H1 (cell line): ENCODE results near the gene CADPS. TPM values are rescaled to one million over a fixed set of nuclear protein-coding genes. Genes with fewer than 3 reads are reported as not detected.

Source experiments
- CTCF ChIA-PET: fragments of 300-600 bp; sonication (Branson Sonifier 250); formaldehyde crosslinking; loops from one replicate; lab custom pipeline; 2021; ENCODE audit not compliant: partially characterized antibody; lab: Charles Lee
- POLR2A ChIA-PET: fragments of 300-600 bp; sonication (Branson Sonifier 250); formaldehyde crosslinking; loops from one replicate; lab custom pipeline; 2021; ENCODE audit warnings: inconsistent platforms; ENCODE audit not compliant: partially characterized antibody; lab: Charles Lee
- DNase-seq, 2 experiments: peaks; one replicate each; pipeline versions ENCODE4 v3.0.0 to v3.0.0-alpha.2; 2010 to 2022; ENCODE audit warnings: low spot score in 2 of 2, low read depth in 1 of 2, mixed read lengths in 1 of 2
- FAIRE-seq: peaks from 2 replicates; lab custom pipeline; 2011; peaks lifted over from hg19 to GRCh38; lab: Jason Lieb, UNC
- H2AFZ ChIP-seq: 2 replicates; pipeline ENCODE4 v1.8.1; 2012; ENCODE audit warnings: low read length, inconsistent platforms
- H2AK5ac ChIP-seq: 2 replicates; pipeline ENCODE4 v1.6.1; 2013; ENCODE audit warnings: low read depth, low read length
- H2BK120ac ChIP-seq: replicated peaks from 2 replicates; pipeline ENCODE3; 2013; ENCODE audit warnings: low read depth, low read length, inconsistent platforms
- H2BK12ac ChIP-seq: 2 replicates; pipeline ENCODE4 v1.6.1; 2013; ENCODE audit warnings: low read depth, low read length
- H2BK15ac ChIP-seq: 2 replicates; pipeline ENCODE4 v1.6.1; 2013; ENCODE audit warnings: low read length
- H2BK20ac ChIP-seq: 2 replicates; pipeline ENCODE4 v1.6.1; 2013; ENCODE audit warnings: low read length
- H2BK5ac ChIP-seq: 2 replicates; pipeline ENCODE4 v1.6.1; 2013; ENCODE audit warnings: low read depth, low read length
- H3K14ac ChIP-seq: 2 replicates; pipeline ENCODE4 v1.6.1; 2013; ENCODE audit warnings: inconsistent platforms; ENCODE audit not compliant: insufficient read length
- H3K18ac ChIP-seq: 2 replicates; pipeline ENCODE4 v1.6.1; 2013; ENCODE audit warnings: low read length; ENCODE audit errors: extremely low read depth
- H3K23ac ChIP-seq: 2 replicates; pipeline ENCODE4 v1.6.1; 2013; ENCODE audit warnings: inconsistent platforms; ENCODE audit not compliant: insufficient read length
- H3K23me2 ChIP-seq: 2 replicates; pipeline ENCODE4 v1.6.1; 2013; ENCODE audit warnings: low read depth, low read length
- H3K27ac ChIP-seq: 2 replicates; pipeline ENCODE4 v1.6.1; 2011; ENCODE audit warnings: low read depth, low read length, inconsistent platforms
- H3K27me3 ChIP-seq, 4 experiments: replicated peaks in 1 of 4; 1 replicate in 1 of 4; 2 replicates in 3 of 4; pipeline versions ENCODE4 v1.6.1 to v1.8.1; 2011 to 2013; ENCODE audit warnings: low read length in 3 of 4, mild to moderate bottlenecking in 3 of 4, inconsistent platforms in 2 of 4, mixed read lengths in 2 of 4, moderate library complexity in 1 of 4; ENCODE audit not compliant: control insufficient read depth in 3 of 4, insufficient read depth in 3 of 4; ENCODE audit errors: extremely low read depth in 1 of 4
- H3K36me3 ChIP-seq, 4 experiments: 2 replicates each; pipeline versions ENCODE4 v1.6.1 to v1.8.1; 2011 to 2013; ENCODE audit warnings: mild to moderate bottlenecking in 4 of 4, low read length in 3 of 4, moderate library complexity in 2 of 4, control low read depth in 1 of 4, inconsistent platforms in 1 of 4; ENCODE audit not compliant: insufficient read depth in 4 of 4, control insufficient read depth in 2 of 4
- H3K4ac ChIP-seq: replicated peaks from 2 replicates; pipeline ENCODE3; 2013; ENCODE audit warnings: low read length, low read depth, mixed read lengths, inconsistent platforms; ENCODE audit not compliant: insufficient read length
- H3K4me1 ChIP-seq, 4 experiments: replicated peaks in 1 of 4; 1 replicate in 1 of 4; 2 replicates in 3 of 4; pipeline versions ENCODE4 v1.6.1 to v1.8.1; 2011 to 2013; ENCODE audit warnings: low read length in 3 of 4, inconsistent platforms in 2 of 4, mixed read lengths in 1 of 4; ENCODE audit not compliant: insufficient read depth in 4 of 4, control insufficient read depth in 3 of 4
- H3K4me2 ChIP-seq, 2 experiments: 2 replicates each; pipeline versions ENCODE4 v1.6.1 to v1.8.1; 2011 to 2013; ENCODE audit warnings: low read depth in 2 of 2, low read length in 2 of 2, control low read depth in 1 of 2, inconsistent platforms in 1 of 2, mild to moderate bottlenecking in 1 of 2; ENCODE audit not compliant: insufficient read depth in 1 of 2
- H3K4me3 ChIP-seq, 4 experiments: fragments of 200-600, 300-600 bp in 1 of 4; sonication (generic), shearing (Covaris generic), sonication (Bioruptor Twin) in 1 of 4; 2 replicates each; pipeline versions ENCODE4 v1.5.1 to v1.8.1; 2011 to 2016; ENCODE audit warnings: low read length in 4 of 4, low read depth in 3 of 4, control low read depth in 2 of 4, inconsistent platforms in 2 of 4, mild to moderate bottlenecking in 2 of 4, mixed read lengths in 1 of 4, moderate library complexity in 1 of 4; ENCODE audit not compliant: insufficient read depth in 2 of 4; ENCODE audit errors: extremely low read depth in 1 of 4
- H3K56ac ChIP-seq: replicated peaks from 2 replicates; pipeline ENCODE3; 2013; ENCODE audit warnings: low read depth, mild to moderate bottlenecking, mixed read lengths, low read length, inconsistent platforms; ENCODE audit not compliant: insufficient read length
- H3K79me1 ChIP-seq: 2 replicates; pipeline ENCODE4 v1.6.1; 2013; ENCODE audit warnings: low read depth, low read length, control low read depth
- H3K79me2 ChIP-seq, 2 experiments: 2 replicates each; pipeline versions ENCODE4 v1.6.1 to v1.8.1; 2012 to 2013; ENCODE audit warnings: low read length in 2 of 2, mild to moderate bottlenecking in 2 of 2, inconsistent platforms in 1 of 2; ENCODE audit not compliant: insufficient read depth in 2 of 2, control insufficient read depth in 1 of 2
- H3K9ac ChIP-seq, 4 experiments: replicated peaks in 1 of 4; 1 replicate in 1 of 4; 2 replicates in 3 of 4; pipeline versions ENCODE4 v1.6.1 to v1.8.1; 2011 to 2013; ENCODE audit warnings: low read depth in 3 of 4, low read length in 3 of 4, control low read depth in 2 of 4, mild to moderate bottlenecking in 2 of 4, moderate library complexity in 2 of 4, inconsistent platforms in 1 of 4; ENCODE audit errors: extremely low read depth in 1 of 4
- H3K9me3 ChIP-seq, 2 experiments: 2 replicates each; pipeline versions ENCODE4 v1.6.1 to v1.8.1; 2012 to 2013; ENCODE audit warnings: mild to moderate bottlenecking in 2 of 2, moderate library complexity in 2 of 2, control low read depth in 1 of 2, inconsistent platforms in 1 of 2, low read depth in 1 of 2, low read length in 1 of 2, mixed read lengths in 1 of 2; ENCODE audit not compliant: insufficient read depth in 2 of 2
- H4K20me1 ChIP-seq, 2 experiments: replicated peaks in 1 of 2; 2 replicates each; pipeline versions ENCODE3 to v1.8.1; 2011 to 2013; ENCODE audit warnings: inconsistent platforms in 2 of 2, low read length in 2 of 2, mild to moderate bottlenecking in 1 of 2; ENCODE audit not compliant: insufficient read depth in 2 of 2, control insufficient read depth in 1 of 2
- H4K5ac ChIP-seq: 2 replicates; pipeline ENCODE4 v1.6.1; 2013; ENCODE audit warnings: low read length, low read depth, mixed read lengths, inconsistent platforms; ENCODE audit not compliant: insufficient read length
- H4K8ac ChIP-seq: 2 replicates; pipeline ENCODE4 v1.8.0; 2013; ENCODE audit warnings: mild to moderate bottlenecking, moderate library complexity, low read length, inconsistent platforms; ENCODE audit not compliant: insufficient read depth; ENCODE audit errors: extremely low read depth
- H4K91ac ChIP-seq: replicated peaks from 2 replicates; pipeline ENCODE3; 2013; ENCODE audit warnings: low read length, mixed read lengths, inconsistent platforms; ENCODE audit not compliant: insufficient read length
- CTCF ChIP-seq, 3 experiments: IDR thresholded peaks; 1 replicate in 2 of 3; 2 replicates in 1 of 3; pipeline versions ENCODE4 v1.5.1 to v1.6.1; 2011; ENCODE audit warnings: low read length in 3 of 3, mild to moderate bottlenecking in 3 of 3, inconsistent platforms in 2 of 3, low read depth in 1 of 3, moderate library complexity in 1 of 3; ENCODE audit not compliant: insufficient read depth in 1 of 3; ENCODE audit errors: control extremely low read depth in 1 of 3
- EZH2 ChIP-seq: fragments of 200-600 bp; sonication (generic); IDR thresholded peaks from 2 replicates; pipeline ENCODE4 v1.7.1; 2012; ENCODE audit warnings: low read depth, mild to moderate bottlenecking, moderate library complexity, low read length, inconsistent platforms; ENCODE audit not compliant: severe bottlenecking
- RAD21 ChIP-seq, 2 experiments: IDR thresholded peaks in 1 of 2; conservative IDR thresholded peaks in 1 of 2; 2 replicates each; pipeline ENCODE4 v1.6.1; 2011; ENCODE audit warnings: low read depth in 2 of 2, low read length in 2 of 2, improper control_type of control experiment in 1 of 2, inconsistent platforms in 1 of 2, mild to moderate bottlenecking in 1 of 2, moderate library complexity in 1 of 2
- WGBS, 2 experiments: shearing (Covaris generic) in 1 of 2; methylation state at CpG; one replicate each; pipeline versions ENCODE4 v1.1.6 to v1.1.7; 2013 to 2015; ENCODE audit warnings: low lambda C conversion rate in 2 of 2, mixed read lengths in 2 of 2, inconsistent platforms in 1 of 2, low coverage in 1 of 2, missing lambda C conversion rate in 1 of 2; ENCODE audit not compliant: insufficient replicate concordance in 2 of 2, insufficient coverage in 1 of 2, insufficient read length in 1 of 2; ENCODE audit errors: extremely low coverage in 1 of 2, missing lambda C conversion rate in 1 of 2; 5-methylcytosine and 5-hydroxymethylcytosine counted together
- polyA plus RNA-seq, 7 experiments: library from polyadenylated mRNA; depleted of rRNA in 3 of 7; stranded (reverse) in 5 of 7; unstranded in 2 of 7; fragments of >200 nt in 5 of 7; fragments of 200-250 nt in 2 of 7; gene quantifications; 1 replicate in 5 of 7; 2 replicates in 1 of 7; 4 replicates in 1 of 7; pipeline versions ENCODE4 v1.2.1 to v1.2.3, GENCODE V29; 2011 to 2013; ENCODE audit warnings: missing spikeins in 2 of 7, mixed read lengths in 2 of 7
- total RNA-seq: library from RNA; stranded (reverse); fragmentation: NEBNext Ultra II Directional; extraction: Animal tissue kit (Norgen Biotek cat#: 25700); gene quantifications from 2 replicates; pipeline ENCODE4 v1.2.1, GENCODE V29; 2021

Gene CADPS
- total and polyA plus RNA-seq, 2 of the 8 experiments (the other 6 are each of a cell fraction or from before 2014, with no cell fraction given) = 7.1 to 10.2 TPM

GRCh38 chr3:62632510-62633294, 242.5 kb downstream of the CADPS start:
- WGBS, 2 experiments = 89% methylated on average over 11 of the region's 11 CpGs; no CpG with 5 or more reads in 1 of the 2 experiments
- CTCF ChIA-PET = interaction anchor here (0.5 to 3.3 kb wide), 5 partner anchors 10 to 658 kb away, joined by 3 to 14 read pairs (median 3); no protein-coding TSS in a partner anchor
- no peak overlapping the region for H2BK12ac ChIP-seq

More at GRCh38 chr3:62632510-62633294, 242.5 kb downstream of the CADPS start:
- Histone ChIP-seq H3K4me1 (peaks cover 0 to 3% (median 0%) of the 10 kb centered on the region in 4 experiments; a peak in 1 of 7 replicates), H3K14ac (no peak overlapping the region), H4K91ac (no peak overlapping the region), H3K27ac (no peak overlapping the region), H3K23me2 (no peaks in the 10 kb centered on the region; the same call in 1 of the 2 replicates), H2AFZ (no peak overlapping the region), H2BK20ac (no peak overlapping the region), H3K56ac (no peak overlapping the region), H3K23ac (no peak overlapping the region), H2AK5ac (no peak overlapping the region), H4K5ac (no peak overlapping the region), H3K18ac (no peak overlapping the region), H2BK15ac (0 out of 2 replicates have a peak overlapping the region, but pooled peaks have one; percentile 62), H2BK5ac (no peak overlapping the region), H4K8ac (no peak overlapping the region), H3K4me3 (no peak overlapping the region), H3K27me3 (no peaks in the 10 kb centered on the region), H3K79me1 (no peaks in the 10 kb centered on the region), H3K4me2 (no peak overlapping the region), H3K79me2 (no peaks in the 10 kb centered on the region), H3K36me3 (no peaks in the 10 kb centered on the region), H3K9ac (no peak overlapping the region), H4K20me1 (no peaks in the 10 kb centered on the region), H3K9me3 (no peaks in the 10 kb centered on the region), H2BK120ac (no peak overlapping the region), H3K4ac (no peak overlapping the region)
- no peak for DNase-seq
- POLR2A ChIA-PET = no interaction called here
- no peak for FAIRE-seq
- TF ChIP-seq EZH2 = no peak
- TF ChIP-seq RAD21 (IDR thresholded peaks at IDR 0.05 in 1 of 2, conservative IDR thresholded peaks at IDR 0.05 in 1 of 2; ENCODE audit: low read depth in 2 of 2, low read length in 2 of 2) = peak; percentile 35 to 42
- peak in 2 of 3 experiments; percentile 42 to 59; a peak in 3 of 4 replicates for TF ChIP-seq CTCF (IDR thresholded peaks at IDR 0.05; ENCODE audit: control extremely low read depth in 1 of 3, insufficient read depth in 1 of 3, low read depth in 1 of 3, low read length in 3 of 3)
- TF ChIP-seq, all 59 proteins: peak for 2
